ENCODE data around the gene TMEM129. TPM values are rescaled to one million over a fixed set of nuclear protein-coding genes. Genes with fewer than 3 reads are reported as not detected.

Gene TMEM129
- total and polyA plus RNA-seq, 4 donors = 15.2 to 44.5 (median 39.9) TPM

- WGBS (ENCODE audit: insufficient coverage) = 77% methylated on average over 10 of the region's 12 CpGs
- Histone ChIP-seq H3K27me3 (ENCODE audit: control insufficient read depth, insufficient read depth, low read length) (no peaks in the 10 kb centered on the region), H3K9me3 (ENCODE audit: control insufficient read depth, insufficient read depth, low read length) (no peaks in the 10 kb centered on the region), H3K4me1 (ENCODE audit: control insufficient read depth, insufficient read depth, low read length) (peaks cover 31% of the 10 kb centered on the region), H3K36me3 (ENCODE audit: control insufficient read depth, insufficient read depth, low read length) (peaks cover 49% of the 10 kb centered on the region), H3K4me3 (ENCODE audit: low read depth, low read length) (no peak overlapping the region), H3K27ac (ENCODE audit: low read depth, low read length) (no peak overlapping the region)
- no peak for DNase-seq (ENCODE audit: low read depth in 4 of 6, low spot score in 6 of 6)
Measured at GRCh38 chr4:1745697-1746096, 24.6 kb upstream of the TMEM129 start.

GRCh38 chr4:1745165-1745564 is 24.0 kb upstream of the TMEM129 start:
- Histone ChIP-seq H3K9me3 (ENCODE audit: control insufficient read depth, insufficient read depth, low read length) (no peaks in the 10 kb centered on the region), H3K4me1 (ENCODE audit: control insufficient read depth, insufficient read depth, low read length) (peaks cover 31% of the 10 kb centered on the region), H3K36me3 (ENCODE audit: control insufficient read depth, insufficient read depth, low read length) (peaks cover 54% of the 10 kb centered on the region), H3K27me3 (ENCODE audit: control insufficient read depth, insufficient read depth, low read length) (no peaks in the 10 kb centered on the region), H3K4me3 (ENCODE audit: low read depth, low read length) (no peak overlapping the region), H3K27ac (ENCODE audit: low read depth, low read length) (no peak overlapping the region)
- DNase-seq (ENCODE audit: low read depth in 4 of 6, low spot score in 6 of 6) = no peak
- WGBS (ENCODE audit: insufficient coverage) = 88% methylated on average over 9 of the region's 13 CpGs

- no peak for DNase-seq (ENCODE audit: low read depth in 4 of 6, low spot score in 6 of 6)
- Histone ChIP-seq H3K27ac (ENCODE audit: low read depth, low read length) (no peak overlapping the region), H3K4me1 (ENCODE audit: control insufficient read depth, insufficient read depth, low read length) (peaks cover 31% of the 10 kb centered on the region), H3K27me3 (ENCODE audit: control insufficient read depth, insufficient read depth, low read length) (no peaks in the 10 kb centered on the region), H3K4me3 (ENCODE audit: low read depth, low read length) (no peak overlapping the region), H3K36me3 (ENCODE audit: control insufficient read depth, insufficient read depth, low read length) (peaks cover 60% of the 10 kb centered on the region), H3K9me3 (ENCODE audit: control insufficient read depth, insufficient read depth, low read length) (no peaks in the 10 kb centered on the region)
- WGBS (ENCODE audit: insufficient coverage) = 91% methylated on average over 13 of the region's 14 CpGs
Measured at GRCh38 chr4:1744552-1744951, 23.4 kb upstream of the TMEM129 start.

- Histone ChIP-seq H3K4me3 (ENCODE audit: low read depth, low read length) (no peak overlapping the region), H3K4me1 (ENCODE audit: control insufficient read depth, insufficient read depth, low read length) (peaks cover 31% of the 10 kb centered on the region), H3K9me3 (ENCODE audit: control insufficient read depth, insufficient read depth, low read length) (no peaks in the 10 kb centered on the region), H3K27me3 (ENCODE audit: control insufficient read depth, insufficient read depth, low read length) (no peaks in the 10 kb centered on the region), H3K36me3 (ENCODE audit: control insufficient read depth, insufficient read depth, low read length) (peaks cover 65% of the 10 kb centered on the region), H3K27ac (ENCODE audit: low read depth, low read length) (no peak overlapping the region)
- no peak for DNase-seq (ENCODE audit: low read depth in 4 of 6, low spot score in 6 of 6)
- 93% methylated on average over 6 of the region's 6 CpGs for WGBS (ENCODE audit: insufficient coverage)
Measured at GRCh38 chr4:1743975-1744374, 22.9 kb upstream of the TMEM129 start.

- H3K27me3 ChIP-seq (ENCODE audit: control insufficient read depth, insufficient read depth, low read length) = no peaks in the 10 kb centered on the region
- no peak overlapping the region for H3K4me3 ChIP-seq (ENCODE audit: low read depth, low read length)
- peaks cover 65% of the 10 kb centered on the region for H3K36me3 ChIP-seq (ENCODE audit: control insufficient read depth, insufficient read depth, low read length)
- peaks cover 28% of the 10 kb centered on the region for H3K4me1 ChIP-seq (ENCODE audit: control insufficient read depth, insufficient read depth, low read length)
- WGBS (ENCODE audit: insufficient coverage) = 77% methylated on average over 10 of the region's 12 CpGs
- no peak for DNase-seq (ENCODE audit: low read depth in 4 of 6, low spot score in 6 of 6)
- H3K27ac ChIP-seq (ENCODE audit: low read depth, low read length) = no peak overlapping the region
- no peaks in the 10 kb centered on the region for H3K9me3 ChIP-seq (ENCODE audit: control insufficient read depth, insufficient read depth, low read length)
Measured at GRCh38 chr4:1743551-1743950, 22.4 kb upstream of the TMEM129 start.

GRCh38 chr4:1741208-1741607 is 20.1 kb upstream of the TMEM129 start:
- DNase-seq (ENCODE audit: low read depth in 4 of 6, low spot score in 6 of 6) = no peak
- no peaks in the 10 kb centered on the region for H3K27me3 ChIP-seq (ENCODE audit: control insufficient read depth, insufficient read depth, low read length)
- H3K4me1 ChIP-seq (ENCODE audit: control insufficient read depth, insufficient read depth, low read length) = peaks cover 5% of the 10 kb centered on the region
- H3K4me3 ChIP-seq (ENCODE audit: low read depth, low read length) = no peak overlapping the region
- 95% methylated on average over 17 of the region's 17 CpGs for WGBS (ENCODE audit: insufficient coverage)
- peaks cover 80% of the 10 kb centered on the region for H3K36me3 ChIP-seq (ENCODE audit: control insufficient read depth, insufficient read depth, low read length)
- no peak overlapping the region for H3K27ac ChIP-seq (ENCODE audit: low read depth, low read length)
- H3K9me3 ChIP-seq (ENCODE audit: control insufficient read depth, insufficient read depth, low read length) = no peaks in the 10 kb centered on the region

GRCh38 chr4:1740021-1740545 is 19.0 kb upstream of the TMEM129 start:
- Histone ChIP-seq H3K4me1 (ENCODE audit: control insufficient read depth, insufficient read depth, low read length) (no peaks in the 10 kb centered on the region), H3K36me3 (ENCODE audit: control insufficient read depth, insufficient read depth, low read length) (peaks cover 82% of the 10 kb centered on the region), H3K27me3 (ENCODE audit: control insufficient read depth, insufficient read depth, low read length) (no peaks in the 10 kb centered on the region), H3K27ac (ENCODE audit: low read depth, low read length) (no peak overlapping the region), H3K4me3 (ENCODE audit: low read depth, low read length) (no peak overlapping the region), H3K9me3 (ENCODE audit: control insufficient read depth, insufficient read depth, low read length) (no peaks in the 10 kb centered on the region)
- 94% methylated on average over 14 of the region's 22 CpGs for WGBS (ENCODE audit: insufficient coverage)
- DNase-seq (ENCODE audit: low read depth in 4 of 6, low spot score in 6 of 6) = no peak

- Histone ChIP-seq H3K36me3 (ENCODE audit: control insufficient read depth, insufficient read depth, low read length) (peaks cover 82% of the 10 kb centered on the region), H3K9me3 (ENCODE audit: control insufficient read depth, insufficient read depth, low read length) (no peaks in the 10 kb centered on the region), H3K4me3 (ENCODE audit: low read depth, low read length) (no peak overlapping the region), H3K27me3 (ENCODE audit: control insufficient read depth, insufficient read depth, low read length) (no peaks in the 10 kb centered on the region), H3K27ac (ENCODE audit: low read depth, low read length) (no peak overlapping the region), H3K4me1 (ENCODE audit: control insufficient read depth, insufficient read depth, low read length) (no peaks in the 10 kb centered on the region)
- DNase-seq (ENCODE audit: low read depth in 4 of 6, low spot score in 6 of 6) = no peak
- WGBS (ENCODE audit: insufficient coverage) = 97% methylated on average over 9 of the region's 9 CpGs
Measured at GRCh38 chr4:1739358-1739757, 18.2 kb upstream of the TMEM129 start.

GRCh38 chr4:1738410-1738809 is 17.3 kb upstream of the TMEM129 start:
- WGBS (ENCODE audit: insufficient coverage) = 98% methylated on average over 4 of the region's 4 CpGs
- no peaks in the 10 kb centered on the region for H3K9me3 ChIP-seq (ENCODE audit: control insufficient read depth, insufficient read depth, low read length)
- H3K4me3 ChIP-seq (ENCODE audit: low read depth, low read length) = no peak overlapping the region
- DNase-seq (ENCODE audit: low read depth in 4 of 6, low spot score in 6 of 6) = no peak
- H3K36me3 ChIP-seq (ENCODE audit: control insufficient read depth, insufficient read depth, low read length) = peaks cover 76% of the 10 kb centered on the region
- H3K27me3 ChIP-seq (ENCODE audit: control insufficient read depth, insufficient read depth, low read length) = no peaks in the 10 kb centered on the region
- H3K27ac ChIP-seq (ENCODE audit: low read depth, low read length) = no peak overlapping the region
- no peaks in the 10 kb centered on the region for H3K4me1 ChIP-seq (ENCODE audit: control insufficient read depth, insufficient read depth, low read length)

- no peaks in the 10 kb centered on the region for H3K4me1 ChIP-seq (ENCODE audit: control insufficient read depth, insufficient read depth, low read length)
- no peak overlapping the region for H3K27ac ChIP-seq (ENCODE audit: low read depth, low read length)
- no peak overlapping the region for H3K4me3 ChIP-seq (ENCODE audit: low read depth, low read length)
- no peaks in the 10 kb centered on the region for H3K27me3 ChIP-seq (ENCODE audit: control insufficient read depth, insufficient read depth, low read length)
- no peaks in the 10 kb centered on the region for H3K9me3 ChIP-seq (ENCODE audit: control insufficient read depth, insufficient read depth, low read length)
- peaks cover 80% of the 10 kb centered on the region for H3K36me3 ChIP-seq (ENCODE audit: control insufficient read depth, insufficient read depth, low read length)
- WGBS (ENCODE audit: insufficient coverage) = 98% methylated on average over 14 of the region's 15 CpGs
- no peak for DNase-seq (ENCODE audit: low read depth in 4 of 6, low spot score in 6 of 6)
Measured at GRCh38 chr4:1737666-1738065, 16.5 kb upstream of the TMEM129 start.

Measured in spinal cord (tissue), 10 donors.